ENCODE measurements around the gene WDR53.

GRCh38 chr3:196533260-196533681 is 35.1 kb downstream of the WDR53 start:
- TF ChIP-seq POLR2AphosphoS5 (IDR thresholded peaks at IDR 0.05; ENCODE audit: control insufficient read depth, insufficient read depth, low read depth, low read length) (no peak), CTCF (IDR thresholded peaks at IDR 0.05 in 2 of 3, conservative IDR thresholded peaks at IDR 0.05 in 1 of 3; ENCODE audit: insufficient read depth in 2 of 3, low read depth in 1 of 3, low read length in 3 of 3) (no peak), BMI1 (IDR thresholded peaks at IDR 0.05; ENCODE audit: low read length) (no peak), CHD1 (IDR thresholded peaks at IDR 0.05; ENCODE audit: low read length) (no peak), TAF1 (IDR thresholded peaks at IDR 0.05; ENCODE audit: control insufficient read depth, extremely low read depth, insufficient read depth, low read length, severe bottlenecking) (no peak), RAD21 (CRISPR knock-in tag; conservative IDR thresholded peaks at IDR 0.05 in 1 of 2, IDR thresholded peaks at IDR 0.05 in 1 of 2) (no peak), MLLT1 (IDR thresholded peaks at IDR 0.05) (no peak), CCAR2 (IDR thresholded peaks at IDR 0.05; ENCODE audit: low read depth, low read length) (no peak)
